ENCODE results near the gene ABLIM3.

Gene ABLIM3

GRCh38 chr5:149133795-149134777, 7.2 kb upstream of the ABLIM3 start:
- peak; percentile 72 for DNase-seq (ENCODE audit: low read depth)

GRCh38 chr5:149134778-149135500, 6.4 kb upstream of the ABLIM3 start:
- peak; percentile 41 for DNase-seq (ENCODE audit: low read depth)

GRCh38 chr5:149135536-149136201, 5.6 kb upstream of the ABLIM3 start:
- no peak for DNase-seq (ENCODE audit: low read depth)

- DNase-seq (ENCODE audit: low read depth) = no peak
These were observed 2.9 kb upstream of the ABLIM3 start for GRCh38 chr5:149138182-149138923.

- no peak for DNase-seq (ENCODE audit: low read depth)
These were observed 893 bp upstream of the ABLIM3 start for GRCh38 chr5:149140197-149141002.

GRCh38 chr5:149141957-149142851, 911 bp downstream of the ABLIM3 start:
- no peak for DNase-seq (ENCODE audit: low read depth)

GRCh38 chr5:149143470-149143869, 2.2 kb downstream of the ABLIM3 start:
- no peak for DNase-seq (ENCODE audit: low read depth)

GRCh38 chr5:149144637-149145036, 3.3 kb downstream of the ABLIM3 start:
- DNase-seq (ENCODE audit: low read depth) = no peak

GRCh38 chr5:149145138-149145537, 3.8 kb downstream of the ABLIM3 start:
- no peak for DNase-seq (ENCODE audit: low read depth)

GRCh38 chr5:149147676-149148075, 6.4 kb downstream of the ABLIM3 start:
- no peak for DNase-seq (ENCODE audit: low read depth)

- DNase-seq (ENCODE audit: low read depth) = no peak
These were observed 8.6 kb downstream of the ABLIM3 start for GRCh38 chr5:149149942-149150341.

GRCh38 chr5:149150457-149150856, 9.2 kb downstream of the ABLIM3 start:
- DNase-seq (ENCODE audit: low read depth) = no peak

- no peak for DNase-seq (ENCODE audit: low read depth)
These were observed 10.4 kb downstream of the ABLIM3 start for GRCh38 chr5:149151717-149152116.

GRCh38 chr5:149152317-149152746, 11.0 kb downstream of the ABLIM3 start:
- DNase-seq (ENCODE audit: low read depth) = no peak

- no peak for DNase-seq (ENCODE audit: low read depth)
These were observed 12.0 kb downstream of the ABLIM3 start for GRCh38 chr5:149153193-149153750.

- DNase-seq (ENCODE audit: low read depth) = no peak
These were observed 12.7 kb downstream of the ABLIM3 start for GRCh38 chr5:149153751-149154610.

GRCh38 chr5:149154650-149155049, 13.4 kb downstream of the ABLIM3 start:
- DNase-seq (ENCODE audit: low read depth) = no peak

GRCh38 chr5:149156435-149157083, 15.3 kb downstream of the ABLIM3 start:
- no peak for DNase-seq (ENCODE audit: low read depth)
